Omental fat pad (tissue), 4 donors: ENCODE results near the gene RAB3B. TPM values are rescaled to one million over a fixed set of nuclear protein-coding genes. Genes with fewer than 3 reads are reported as not detected.
"Not testable (repeated sequence)": the region's sequence is repeated elsewhere in the genome, so short reads cannot be mapped to it uniquely, and the experiment has no call there.

Experiments
- ATAC-seq: fragments of 150-250 bp; one replicate; pipeline ENCODE4 v1.9.1; 2016; ENCODE audit warnings: mild to moderate bottlenecking, moderate library complexity; ENCODE audit not compliant: low FRiP score
- DNase-seq: peaks from one replicate; pipeline ENCODE4 v3.0.0-alpha.2; 2019; ENCODE audit warnings: low spot score
- CTCF ChIP-seq, 3 donors: fragments of 450-650 bp; IDR thresholded peaks; one replicate each; pipeline ENCODE4 v1.5.1; 2016 to 2017; ENCODE audit warnings: antibody characterized with exemption in 3 of 3, mild to moderate bottlenecking in 3 of 3, moderate library complexity in 2 of 3
- total RNA-seq, 4 donors: library from RNA; depleted of rRNA; stranded (reverse); fragments of >200 nt; gene quantifications; one replicate each; pipeline ENCODE4 v1.1.0, GENCODE V29; 2016

The RAB3B gene
- total RNA-seq, 4 donors from 2014 or later = under 0.01 to 0.12 (median under 0.01) TPM; not detected in 1

- TF ChIP-seq CTCF (IDR thresholded peaks at IDR 0.05) = no peak
- DNase-seq (no peak), ATAC-seq (no peak)
These were observed 21.3 kb downstream of the RAB3B start for GRCh38 chr1:51969038-51969705.

DNA sequence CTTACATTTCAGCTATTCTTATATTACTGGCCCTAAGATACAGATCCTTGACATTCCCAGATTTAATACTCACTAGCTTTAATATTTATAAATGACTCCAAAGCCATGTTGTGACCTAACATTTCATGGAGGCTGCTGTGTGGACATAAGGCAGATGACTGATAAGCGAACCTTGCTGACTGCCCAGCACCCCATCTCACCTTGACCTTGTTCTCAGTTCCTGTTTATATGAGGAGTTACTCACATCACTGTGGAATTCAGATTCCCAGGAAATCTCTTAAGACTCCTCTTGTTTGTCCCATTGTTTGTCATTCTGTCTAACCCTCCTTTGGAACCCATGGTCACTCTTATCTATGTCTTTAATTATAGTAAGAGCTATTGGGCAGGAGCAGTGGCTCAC lies 21.9 kb downstream of the RAB3B start:
- DNase-seq (no peak), ATAC-seq (no peak)
- no peak for TF ChIP-seq CTCF (IDR thresholded peaks at IDR 0.05)

DNA sequence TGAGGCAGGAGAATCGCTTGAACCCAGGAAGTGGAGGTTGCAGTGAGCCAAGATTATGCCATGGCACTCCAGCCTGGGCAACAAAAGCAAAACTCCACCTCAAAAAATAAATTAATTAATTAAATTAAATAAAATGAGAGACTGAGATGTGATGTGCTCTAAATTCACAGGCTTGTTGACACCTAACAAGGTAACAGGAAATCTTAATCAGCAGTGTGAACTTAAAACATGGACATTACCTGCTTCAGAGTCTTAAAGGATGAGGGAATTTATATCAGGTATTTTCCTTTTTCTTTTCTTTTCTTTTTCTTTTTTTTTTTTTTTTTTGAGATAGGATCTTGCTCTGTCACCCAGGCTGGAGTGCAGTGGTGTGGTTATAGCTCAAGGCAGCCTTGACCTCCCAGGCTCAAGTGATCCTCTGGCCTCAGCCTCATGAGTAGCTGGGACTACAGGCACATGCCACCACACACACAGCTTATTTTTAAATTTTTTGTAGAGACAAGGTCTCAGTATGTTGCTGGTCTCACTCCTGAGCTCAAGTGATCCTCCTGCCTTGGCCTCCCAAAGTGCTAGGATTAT lies 23.2 kb downstream of the RAB3B start:
- ATAC-seq, DNase-seq: not testable (repeated sequence)

DNA sequence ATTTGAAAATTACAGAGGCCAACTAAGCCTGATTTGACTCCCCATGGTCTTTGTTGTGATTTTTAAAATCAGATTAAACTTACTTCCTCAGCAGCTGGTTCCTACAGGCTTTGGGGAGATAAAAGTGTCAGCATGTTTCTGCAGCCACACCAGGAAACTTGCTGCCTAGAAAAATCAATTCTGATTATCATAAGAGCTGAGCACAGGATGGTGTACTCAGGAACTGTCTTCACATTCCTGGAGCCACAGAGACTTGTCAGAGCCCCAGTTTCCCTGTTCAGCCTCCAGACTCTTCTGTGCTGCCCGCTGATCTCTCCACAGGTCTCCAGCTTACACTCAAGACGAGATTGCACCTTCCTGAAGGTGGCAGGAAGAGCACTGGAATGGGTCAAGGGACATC lies 23.9 kb downstream of the RAB3B start:
- ATAC-seq (no peak), DNase-seq (no peak)
- no peak for TF ChIP-seq CTCF (IDR thresholded peaks at IDR 0.05)

DNA sequence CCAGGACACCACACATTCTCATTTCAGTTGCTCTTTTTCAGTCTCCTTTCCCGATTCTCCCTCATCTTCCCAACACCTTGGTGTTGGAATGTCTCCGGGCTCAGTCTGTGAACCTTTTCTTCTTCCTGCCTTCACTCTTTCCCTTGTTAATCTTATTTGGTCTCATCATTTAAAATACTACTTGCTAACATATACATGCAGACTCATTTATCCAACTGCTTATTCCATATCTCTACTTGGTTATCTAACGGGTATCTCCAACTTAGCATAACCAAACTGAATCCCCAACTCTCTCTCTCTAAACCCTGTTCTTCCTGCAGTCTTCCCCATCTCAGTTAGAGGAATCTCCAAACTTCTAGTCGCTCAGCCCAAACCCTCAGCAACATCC lies 26.2 kb downstream of the RAB3B start:
- ATAC-seq (no peak), DNase-seq (no peak)
- no peak for TF ChIP-seq CTCF (IDR thresholded peaks at IDR 0.05)

DNA sequence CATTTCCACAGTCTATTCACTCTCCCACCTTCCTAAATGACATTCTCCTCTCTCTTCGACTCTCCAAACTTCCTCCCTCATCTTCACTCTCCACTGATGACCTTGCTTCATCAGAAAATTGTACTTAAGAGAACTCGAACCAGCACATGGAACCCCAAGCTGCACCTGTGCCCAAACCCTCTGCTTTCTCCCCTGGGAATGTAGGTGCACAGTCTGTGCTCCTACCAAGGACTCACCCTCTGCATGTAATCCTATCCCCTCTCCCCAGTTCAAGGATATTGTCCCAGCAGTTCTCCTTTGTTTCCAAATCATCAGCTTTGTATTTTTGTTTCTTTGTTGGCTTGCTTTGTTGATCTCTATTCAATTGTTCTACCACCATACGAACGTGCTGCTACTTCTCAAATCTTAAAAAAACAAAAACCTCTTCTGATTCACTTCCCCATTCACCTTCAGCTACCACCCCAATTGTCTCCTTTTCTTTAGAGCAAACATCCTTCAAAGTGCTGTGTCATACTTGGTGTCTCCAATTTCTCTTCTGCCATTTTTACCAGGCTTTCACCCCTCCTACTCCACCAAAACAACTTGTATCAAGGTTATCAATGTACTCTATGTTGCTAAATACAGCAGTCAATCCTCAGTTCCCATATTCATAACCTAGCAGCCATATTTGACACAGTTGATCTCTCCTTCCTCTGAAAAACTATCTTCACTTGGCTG lies 26.8 kb downstream of the RAB3B start:
- TF ChIP-seq CTCF (IDR thresholded peaks at IDR 0.05) = no peak
- ATAC-seq (no peak), DNase-seq (no peak)

- no peak for DNase-seq
- TF ChIP-seq CTCF (IDR thresholded peaks at IDR 0.05) = no peak
- no peak for ATAC-seq
These were observed 27.8 kb downstream of the RAB3B start for GRCh38 chr1:51962486-51963356.
